ENCODE data around the gene PTPN13.
A peak's percentile ranks its signal among the peaks of the same experiment; 100 is the strongest.

Gene PTPN13

GRCh38 chr4:86592553-86593249 is 1.4 kb upstream of the PTPN13 start:
- Histone ChIP-seq H3K27ac (no peak overlapping the region), H2AFZ (ENCODE audit: low read depth) (no peak overlapping the region), H4K20me1 (ENCODE audit: insufficient read depth) (no peaks in the 10 kb centered on the region), H3K79me2 (ENCODE audit: insufficient read depth, low read depth) (peaks cover 29% of the 10 kb centered on the region; the same call in 1 of the 2 replicates), H3K4me2 (peak overlapping the region; percentile 70; the same call in 1 of the 2 replicates), H3K36me3 (ENCODE audit: insufficient read depth) (no peaks in the 10 kb centered on the region), H3K4me1 (ENCODE audit: low read depth, poor library complexity, severe bottlenecking) (peaks cover 31% of the 10 kb centered on the region), H3K4me3 (IDR thresholded peaks at IDR 0.05; ENCODE audit: insufficient read depth, low read depth, low read length) (no peak overlapping the region), H3K9ac (no peak overlapping the region), H3K27me3 (ENCODE audit: insufficient read depth, low read depth) (no peaks in the 10 kb centered on the region)
- no peak for TF ChIP-seq CTCF (conservative IDR thresholded peaks at IDR 0.05; ENCODE audit: low read depth, low read length)

GRCh38 chr4:86594559-86595425 is 677 bp downstream of the PTPN13 start:
- Histone ChIP-seq H3K27ac (peak overlapping the region; percentile 42), H2AFZ (ENCODE audit: low read depth) (peak overlapping the region; percentile 62), H3K9ac (peak overlapping the region; percentile 69)

GRCh38 chr4:86595426-86595805 is 1.3 kb downstream of the PTPN13 start:
- H3K27me3 ChIP-seq (ENCODE audit: insufficient read depth, low read depth): no peaks in the 10 kb centered on the region
- peak overlapping the region; percentile 42 for H3K27ac ChIP-seq
- H3K79me2 ChIP-seq (ENCODE audit: insufficient read depth, low read depth): peaks cover 38% of the 10 kb centered on the region; the same call in 1 of the 2 replicates
- peak overlapping the region; percentile 49 for H3K4me2 ChIP-seq
- peak overlapping the region; percentile 51 for H3K4me3 ChIP-seq (IDR thresholded peaks at IDR 0.05; ENCODE audit: insufficient read depth, low read depth, low read length)
- peak overlapping the region; percentile 69; the same call in 1 of the 2 replicates for H3K9ac ChIP-seq
- H2AFZ ChIP-seq (ENCODE audit: low read depth): peak overlapping the region; percentile 62; the same call in 1 of the 2 replicates
- no peaks in the 10 kb centered on the region for H3K36me3 ChIP-seq (ENCODE audit: insufficient read depth)
- H4K20me1 ChIP-seq (ENCODE audit: insufficient read depth): no peaks in the 10 kb centered on the region
- no peak for TF ChIP-seq CTCF (conservative IDR thresholded peaks at IDR 0.05; ENCODE audit: low read depth, low read length)
- H3K4me1 ChIP-seq (ENCODE audit: low read depth, poor library complexity, severe bottlenecking): peaks cover 40% of the 10 kb centered on the region

More at GRCh38 chr4:86594559-86595425, 677 bp downstream of the PTPN13 start:
- H3K36me3 ChIP-seq (ENCODE audit: insufficient read depth): no peaks in the 10 kb centered on the region
- TF ChIP-seq CTCF (conservative IDR thresholded peaks at IDR 0.05; ENCODE audit: low read depth, low read length): no peak
- H3K27me3 ChIP-seq (ENCODE audit: insufficient read depth, low read depth): no peaks in the 10 kb centered on the region
- H4K20me1 ChIP-seq (ENCODE audit: insufficient read depth): no peaks in the 10 kb centered on the region
- H3K4me2 ChIP-seq: peak overlapping the region; percentile 49
- peak overlapping the region; percentile 51 for H3K4me3 ChIP-seq (IDR thresholded peaks at IDR 0.05; ENCODE audit: insufficient read depth, low read depth, low read length)
- H3K79me2 ChIP-seq (ENCODE audit: insufficient read depth, low read depth): peaks cover 35% of the 10 kb centered on the region; the same call in 1 of the 2 replicates
- peaks cover 37% of the 10 kb centered on the region for H3K4me1 ChIP-seq (ENCODE audit: low read depth, poor library complexity, severe bottlenecking)

GRCh38 chr4:86596807-86597206 is 2.7 kb downstream of the PTPN13 start:
- Histone ChIP-seq H3K27me3 (ENCODE audit: insufficient read depth, low read depth) (no peaks in the 10 kb centered on the region), H3K79me2 (ENCODE audit: insufficient read depth, low read depth) (peaks cover 42% of the 10 kb centered on the region; the same call in 1 of the 2 replicates), H3K27ac (no peak overlapping the region), H4K20me1 (ENCODE audit: insufficient read depth) (no peaks in the 10 kb centered on the region), H3K4me2 (peak overlapping the region; percentile 49; the same call in 1 of the 2 replicates), H3K4me3 (IDR thresholded peaks at IDR 0.05; ENCODE audit: insufficient read depth, low read depth, low read length) (no peak overlapping the region), H3K36me3 (ENCODE audit: insufficient read depth) (no peaks in the 10 kb centered on the region), H3K4me1 (ENCODE audit: low read depth, poor library complexity, severe bottlenecking) (peaks cover 40% of the 10 kb centered on the region), H2AFZ (ENCODE audit: low read depth) (no peak overlapping the region), H3K9ac (no peak overlapping the region)
- TF ChIP-seq CTCF (conservative IDR thresholded peaks at IDR 0.05; ENCODE audit: low read depth, low read length): no peak
